H9 (cell line): ENCODE measurements around the gene CHTOP. TPM values are rescaled to one million over a fixed set of nuclear protein-coding genes. Genes with fewer than 3 reads are reported as not detected.

Experiments
- DNase-seq: peaks from one replicate; pipeline ENCODE4 v3.0.0-alpha.2; 2017
- H2AFZ ChIP-seq: one replicate; pipeline ENCODE4 v1.6.1; 2013; ENCODE audit warnings: mild to moderate bottlenecking, low read length, control low read depth, moderate library complexity
- H2AK5ac ChIP-seq: 2 replicates; pipeline ENCODE4 v1.6.1; 2013; ENCODE audit warnings: low read length, control low read depth, mixed read lengths; ENCODE audit not compliant: insufficient read length
- H2BK120ac ChIP-seq: one replicate; pipeline ENCODE4 v1.6.1; 2013; ENCODE audit warnings: low read depth, mild to moderate bottlenecking, low read length, control low read depth, inconsistent platforms; ENCODE audit not compliant: poor library complexity, severe bottlenecking
- H2BK12ac ChIP-seq: 2 replicates; pipeline ENCODE4 v1.6.1; 2013; ENCODE audit warnings: low read length, control low read depth, mixed read lengths, low read depth; ENCODE audit not compliant: insufficient read length
- H2BK15ac ChIP-seq: 2 replicates; pipeline ENCODE4 v1.6.1; 2013; ENCODE audit warnings: low read depth, low read length, control low read depth
- H2BK20ac ChIP-seq: one replicate; pipeline ENCODE4 v1.6.1; 2013; ENCODE audit warnings: low read depth, mild to moderate bottlenecking, low read length, control low read depth, inconsistent platforms; ENCODE audit not compliant: poor library complexity, severe bottlenecking
- H2BK5ac ChIP-seq: 2 replicates; pipeline ENCODE4 v1.6.1; 2013; ENCODE audit warnings: low read length, control low read depth, mixed read lengths; ENCODE audit not compliant: insufficient read length
- H3K14ac ChIP-seq: 2 replicates; pipeline ENCODE4 v1.6.1; 2013; ENCODE audit warnings: low read length, control low read depth; ENCODE audit not compliant: insufficient read depth
- H3K18ac ChIP-seq: 2 replicates; pipeline ENCODE4 v1.6.1; 2013; ENCODE audit warnings: low read depth, mild to moderate bottlenecking, mixed read lengths, low read length, control low read depth; ENCODE audit not compliant: insufficient read length
- H3K23ac ChIP-seq: 2 replicates; pipeline ENCODE4 v1.6.1; 2013; ENCODE audit warnings: low read length, control low read depth, mixed read lengths, low read depth; ENCODE audit not compliant: insufficient read length
- H3K23me2 ChIP-seq: 2 replicates; pipeline ENCODE4 v1.6.1; 2013; ENCODE audit warnings: low read depth, mild to moderate bottlenecking, mixed read lengths, low read length, control low read depth; ENCODE audit not compliant: insufficient read length, poor library complexity, severe bottlenecking
- H3K27ac ChIP-seq: 2 replicates; pipeline ENCODE4 v1.5.1; 2013; ENCODE audit warnings: low read length, control low read depth, mixed read lengths, low read depth; ENCODE audit not compliant: insufficient read length
- H3K27me3 ChIP-seq: 2 replicates; pipeline ENCODE4 v1.6.1; 2013; ENCODE audit warnings: low read length, control low read depth, inconsistent platforms; ENCODE audit not compliant: insufficient read depth
- H3K4ac ChIP-seq: 2 replicates; pipeline ENCODE4 v1.6.1; 2013; ENCODE audit warnings: low read depth, mild to moderate bottlenecking, control low read depth, inconsistent platforms, low read length, moderate library complexity
- H3K4me1 ChIP-seq: 2 replicates; pipeline ENCODE4 v1.6.1; 2013; ENCODE audit warnings: low read length, control low read depth, inconsistent platforms; ENCODE audit not compliant: insufficient read depth
- H3K4me2 ChIP-seq: 2 replicates; pipeline ENCODE4 v1.6.1; 2013; ENCODE audit warnings: low read length, control low read depth, mixed read lengths; ENCODE audit not compliant: insufficient read length, insufficient read depth
- H3K56ac ChIP-seq: 2 replicates; pipeline ENCODE4 v1.6.1; 2013; ENCODE audit warnings: low read depth, mild to moderate bottlenecking, mixed read lengths, low read length, control low read depth; ENCODE audit not compliant: insufficient read length
- H3K79me1 ChIP-seq: 2 replicates; pipeline ENCODE4 v1.6.1; 2013; ENCODE audit warnings: low read depth, mild to moderate bottlenecking, moderate library complexity, low read length, control low read depth, inconsistent platforms; ENCODE audit not compliant: insufficient read depth, poor library complexity, severe bottlenecking
- H3K79me2 ChIP-seq: 2 replicates; pipeline ENCODE4 v1.6.1; 2013; ENCODE audit warnings: low read length, control low read depth, inconsistent platforms; ENCODE audit not compliant: insufficient read depth
- H3K9ac ChIP-seq: 2 replicates; pipeline ENCODE4 v1.6.1; 2013; ENCODE audit warnings: low read length, control low read depth, mixed read lengths; ENCODE audit not compliant: insufficient read length; ENCODE audit errors: extremely low read depth
- H3K9me3 ChIP-seq: one replicate; pipeline ENCODE4 v1.6.1; 2013; ENCODE audit warnings: low read depth, low read length, inconsistent platforms; ENCODE audit not compliant: control insufficient read depth
- H3T11ph ChIP-seq: one replicate; pipeline ENCODE4 v1.6.1; 2013; ENCODE audit warnings: mild to moderate bottlenecking, low read length, control low read depth, inconsistent platforms
- H4K20me1 ChIP-seq: one replicate; pipeline ENCODE4 v1.6.1; 2013; ENCODE audit not compliant: control insufficient read depth, insufficient read length, insufficient read depth
- H4K5ac ChIP-seq: 2 replicates; pipeline ENCODE4 v1.6.1; 2013; ENCODE audit warnings: low read depth, mild to moderate bottlenecking, mixed read lengths, low read length, control low read depth; ENCODE audit not compliant: insufficient read length
- H4K8ac ChIP-seq: replicated peaks from 2 replicates; pipeline ENCODE4 v1.6.1; 2013; ENCODE audit warnings: low read length, control low read depth, mixed read lengths, low read depth; ENCODE audit not compliant: insufficient read length
- H4K91ac ChIP-seq: 2 replicates; pipeline ENCODE4 v1.6.1; 2013; ENCODE audit warnings: low read depth, mild to moderate bottlenecking, moderate library complexity, mixed read lengths, low read length, control low read depth; ENCODE audit not compliant: insufficient read length
- H3K27ac Mint-ChIP-seq, 3 experiments: 2 replicates in 2 of 3; 3 replicates in 1 of 3; pipeline ENCODE4 v1.8.0; 2020 to 2021; ENCODE audit warnings: mixed read lengths in 3 of 3, mild to moderate bottlenecking in 1 of 3, moderate library complexity in 1 of 3
- H3K27me3 Mint-ChIP-seq: 2 replicates; pipeline ENCODE4 v1.8.0; 2021; ENCODE audit warnings: low read depth, mild to moderate bottlenecking, moderate library complexity, mixed read lengths
- H3K36me3 Mint-ChIP-seq, 3 experiments: 2 replicates in 2 of 3; 3 replicates in 1 of 3; pipeline ENCODE4 v1.8.0; 2020 to 2021; ENCODE audit warnings: low read depth in 3 of 3, mixed read lengths in 3 of 3; ENCODE audit not compliant: insufficient read depth in 1 of 3
- H3K4me1 Mint-ChIP-seq, 2 experiments: 2 replicates each; pipeline ENCODE4 v1.8.0; 2020; ENCODE audit warnings: mixed read lengths in 2 of 2
- H3K4me3 Mint-ChIP-seq, 2 experiments: 2 replicates in 1 of 2; 3 replicates in 1 of 2; pipeline ENCODE4 v1.8.0; 2020 to 2021; ENCODE audit warnings: mild to moderate bottlenecking in 2 of 2, mixed read lengths in 2 of 2, moderate library complexity in 1 of 2
- H3K9me3 Mint-ChIP-seq, 2 experiments: 2 replicates in 1 of 2; 3 replicates in 1 of 2; pipeline ENCODE4 v1.8.0; 2020; ENCODE audit warnings: mild to moderate bottlenecking in 2 of 2, mixed read lengths in 2 of 2, moderate library complexity in 1 of 2
- WGBS: extraction: QIAGEN DNeasy Blood & Tissue Kit; methylation state at CpG from one replicate; pipeline ENCODE4 v1.1.7; 2013; ENCODE audit warnings: missing lambda C conversion rate, low lambda C conversion rate, mixed read lengths; ENCODE audit not compliant: insufficient read length; ENCODE audit errors: extremely low coverage; 5-methylcytosine and 5-hydroxymethylcytosine counted together
- total RNA-seq: library from RNA; stranded (reverse); gene quantifications from 2 replicates; pipeline ENCODE4 v1.2.1, GENCODE V29; 2021
- TF ChIP-seq, protein P1 (sequence below): fragments of 200-600 bp; sonication (generic); conservative IDR thresholded peaks from 3 replicates; pipeline ENCODE4 v1.8.0; 2021; ENCODE audit warnings: antibody characterized with exemption, mild to moderate bottlenecking

The CHTOP gene
- total RNA-seq, 1 experiment from 2014 or later = 126 TPM

DNA sequence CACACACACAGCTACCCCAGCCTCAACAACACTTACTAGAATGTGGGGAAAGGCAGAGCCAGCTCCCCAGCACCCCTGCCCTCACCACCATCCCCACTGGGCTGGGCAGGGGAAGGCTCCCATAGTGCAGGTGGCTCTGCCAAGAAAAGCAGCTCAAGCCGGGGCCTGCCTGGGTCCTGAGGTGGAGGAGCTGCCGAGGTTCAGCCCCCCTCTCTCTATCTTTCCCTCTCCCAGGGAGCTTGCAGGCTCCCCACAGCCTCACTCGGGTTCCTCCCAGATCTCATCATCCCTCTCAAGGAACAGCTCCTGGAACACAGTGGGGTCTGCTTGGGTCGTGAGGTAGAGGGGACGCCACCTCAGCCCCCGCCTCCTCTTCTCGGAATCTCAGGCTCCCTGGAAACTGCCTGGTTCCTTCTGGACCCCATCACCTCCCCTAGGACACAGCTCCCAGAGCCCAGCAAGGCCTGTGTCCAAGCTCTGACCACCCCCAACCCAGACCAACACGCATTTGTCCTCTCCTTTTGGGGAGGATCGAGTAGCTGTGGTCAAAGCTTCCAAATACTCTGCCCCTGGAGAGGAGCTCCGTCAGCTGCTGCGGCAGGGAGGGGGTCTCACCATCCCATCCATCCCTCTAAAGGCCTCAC, 21.6 kb upstream of the CHTOP start:
- Histone ChIP-seq H3K14ac (no peak overlapping the region; the same call in 1 of the 2 replicates), H2BK120ac (no peak overlapping the region), H3K79me2 (no peaks in the 10 kb centered on the region), H4K8ac (no peak overlapping the region), H3K4me2 (peak overlapping the region; percentile 2), H3K23ac (no peak overlapping the region), H3K79me1 (no peaks in the 10 kb centered on the region), H3K18ac (no peak overlapping the region), H4K5ac (no peak overlapping the region), H2BK20ac (no peak overlapping the region), H2BK15ac (no peak overlapping the region), H2BK12ac (no peak overlapping the region), H4K20me1 (no peaks in the 10 kb centered on the region), H2AFZ (no peak overlapping the region), H3K56ac (no peak overlapping the region), H3K9ac (no peak overlapping the region), H3T11ph (no peak overlapping the region), H3K27me3 (no peaks in the 10 kb centered on the region), H2BK5ac (no peak overlapping the region), H2AK5ac (no peak overlapping the region), H3K23me2 (peaks cover 3% of the 10 kb centered on the region), H3K27ac (no peak overlapping the region), H3K4ac (no peak overlapping the region), H3K9me3 (no peaks in the 10 kb centered on the region), H4K91ac (no peak overlapping the region), H3K4me1 (peaks cover 9% of the 10 kb centered on the region; the same call in 1 of the 2 replicates)
- Mint-ChIP-seq H3K36me3 (no peaks in the 10 kb centered on the region), H3K27ac (peak overlapping the region in 1 of 3 experiments; percentile 93; a peak in 2 of 7 replicates), H3K9me3 (no peaks in the 10 kb centered on the region), H3K4me1 (peaks cover 41 to 68% of the 10 kb centered on the region in 2 experiments), H3K27me3 (peaks cover 2% of the 10 kb centered on the region; the same call in 1 of the 2 replicates), H3K4me3 (peak overlapping the region in 1 of 2 experiments; percentile 78; a peak in 3 of 5 replicates)
- TF ChIP-seq, protein P1, sequence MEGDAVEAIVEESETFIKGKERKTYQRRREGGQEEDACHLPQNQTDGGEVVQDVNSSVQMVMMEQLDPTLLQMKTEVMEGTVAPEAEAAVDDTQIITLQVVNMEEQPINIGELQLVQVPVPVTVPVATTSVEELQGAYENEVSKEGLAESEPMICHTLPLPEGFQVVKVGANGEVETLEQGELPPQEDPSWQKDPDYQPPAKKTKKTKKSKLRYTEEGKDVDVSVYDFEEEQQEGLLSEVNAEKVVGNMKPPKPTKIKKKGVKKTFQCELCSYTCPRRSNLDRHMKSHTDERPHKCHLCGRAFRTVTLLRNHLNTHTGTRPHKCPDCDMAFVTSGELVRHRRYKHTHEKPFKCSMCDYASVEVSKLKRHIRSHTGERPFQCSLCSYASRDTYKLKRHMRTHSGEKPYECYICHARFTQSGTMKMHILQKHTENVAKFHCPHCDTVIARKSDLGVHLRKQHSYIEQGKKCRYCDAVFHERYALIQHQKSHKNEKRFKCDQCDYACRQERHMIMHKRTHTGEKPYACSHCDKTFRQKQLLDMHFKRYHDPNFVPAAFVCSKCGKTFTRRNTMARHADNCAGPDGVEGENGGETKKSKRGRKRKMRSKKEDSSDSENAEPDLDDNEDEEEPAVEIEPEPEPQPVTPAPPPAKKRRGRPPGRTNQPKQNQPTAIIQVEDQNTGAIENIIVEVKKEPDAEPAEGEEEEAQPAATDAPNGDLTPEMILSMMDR = no peak
- no peak for DNase-seq
- WGBS = no CpG with 5 or more reads among the region's 11 CpGs
